ENCODE results near the gene LDLRAD3.

The LDLRAD3 gene

GRCh38 chr11:35962369-35963138, 18.7 kb downstream of the LDLRAD3 start:
- no peak for DNase-seq (ENCODE audit: low spot score)

DNA sequence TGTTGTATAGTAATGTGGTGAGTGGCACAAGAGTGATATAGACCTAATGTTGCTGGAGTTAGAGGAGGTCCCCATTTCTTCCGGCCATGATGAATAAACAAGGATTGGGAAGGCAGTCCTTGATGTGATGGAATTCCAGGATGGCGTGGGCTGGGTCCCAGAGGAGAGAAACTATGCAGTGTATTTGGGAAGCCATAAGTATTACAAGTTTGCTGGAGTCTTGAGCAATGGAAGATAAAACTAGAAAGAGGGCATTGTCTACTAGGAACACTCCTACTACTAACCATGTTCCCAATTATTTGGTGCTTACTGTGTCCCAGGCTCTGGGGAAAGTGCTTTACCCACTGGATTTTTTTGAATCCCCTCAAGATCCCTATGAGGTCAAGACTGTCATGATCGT, 20.0 kb downstream of the LDLRAD3 start:
- no peak for DNase-seq (ENCODE audit: low spot score)

GRCh38 chr11:35964841-35965240, 21.0 kb downstream of the LDLRAD3 start:
- no peak for DNase-seq (ENCODE audit: low spot score)

DNA sequence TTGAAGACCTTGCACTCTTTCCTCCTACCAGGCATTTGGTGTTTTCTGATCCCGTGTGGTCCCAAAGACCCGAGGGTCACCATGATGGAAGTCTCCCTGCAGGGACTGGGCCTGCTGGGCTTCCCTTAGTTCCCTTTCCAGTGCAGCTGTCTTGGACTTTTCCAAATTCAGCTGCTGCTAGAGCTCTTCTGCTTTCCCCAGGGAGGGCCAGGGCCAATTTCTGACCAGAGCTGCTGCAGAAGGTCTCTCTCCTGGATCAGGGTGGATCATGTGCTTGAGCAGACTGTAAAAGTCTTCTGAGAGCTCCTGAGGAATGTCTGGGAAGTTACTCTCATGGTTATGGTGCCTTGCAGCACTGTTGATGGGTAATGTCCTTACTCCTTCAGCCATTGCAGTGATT, 23.2 kb downstream of the LDLRAD3 start:
- no peak for DNase-seq (ENCODE audit: low spot score)

DNA sequence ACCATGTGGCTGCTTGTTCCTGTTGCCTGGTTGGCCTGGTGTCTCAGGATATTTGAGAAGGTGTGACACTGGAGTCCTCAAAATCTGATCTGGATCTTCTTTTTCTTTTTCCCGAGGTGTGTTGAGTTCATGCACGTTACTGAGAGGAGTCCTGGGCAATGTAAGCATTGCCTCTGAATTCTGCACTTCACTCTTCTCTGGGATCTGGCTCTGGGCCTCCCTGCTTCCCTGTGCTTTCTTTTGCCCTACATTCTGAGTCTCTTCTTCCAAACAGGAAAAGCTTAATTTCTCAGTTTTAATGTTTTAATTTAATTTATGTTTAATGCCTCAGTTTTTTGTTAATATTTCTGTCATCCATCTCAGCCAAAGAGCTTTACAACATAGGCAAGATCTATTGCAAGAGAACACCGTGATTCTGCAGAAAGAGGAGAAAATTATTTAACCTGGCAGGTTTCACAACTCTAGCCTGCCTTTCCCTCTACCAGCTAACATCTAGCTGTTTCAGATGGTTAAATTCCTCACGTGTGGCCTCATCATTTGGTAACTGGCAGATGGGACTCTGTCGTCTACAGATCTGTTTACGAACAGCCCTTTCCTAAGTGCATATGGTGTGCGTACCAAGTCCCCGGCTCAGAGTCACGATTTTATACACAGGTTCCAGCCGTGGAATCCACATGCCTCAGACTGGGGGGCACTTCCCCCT, 24.7 kb downstream of the LDLRAD3 start:
- DNase-seq (ENCODE audit: low spot score) = no peak

GRCh38 chr11:35969089-35970042, 25.5 kb downstream of the LDLRAD3 start:
- no peak for DNase-seq (ENCODE audit: low spot score)

DNA sequence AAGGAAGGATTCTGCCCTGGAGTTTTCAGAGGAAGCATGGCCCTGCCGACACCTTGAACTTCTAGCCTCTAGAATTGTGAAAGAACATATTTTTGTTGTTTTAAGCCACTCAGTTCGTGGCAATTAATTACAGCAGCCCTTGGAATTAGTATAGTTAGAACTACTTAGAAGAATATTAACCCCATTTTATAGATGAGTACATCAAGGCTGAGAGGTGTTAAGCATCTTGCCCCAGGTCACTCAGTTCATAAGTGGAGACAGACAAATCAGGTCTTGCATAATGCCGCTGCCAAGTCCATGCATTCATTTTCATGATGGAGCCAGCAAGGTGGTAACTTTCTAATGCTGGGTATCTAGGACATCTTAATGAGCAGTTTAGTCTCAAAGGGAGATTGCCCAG, 26.6 kb downstream of the LDLRAD3 start:
- no peak for DNase-seq (ENCODE audit: low spot score)

DNA sequence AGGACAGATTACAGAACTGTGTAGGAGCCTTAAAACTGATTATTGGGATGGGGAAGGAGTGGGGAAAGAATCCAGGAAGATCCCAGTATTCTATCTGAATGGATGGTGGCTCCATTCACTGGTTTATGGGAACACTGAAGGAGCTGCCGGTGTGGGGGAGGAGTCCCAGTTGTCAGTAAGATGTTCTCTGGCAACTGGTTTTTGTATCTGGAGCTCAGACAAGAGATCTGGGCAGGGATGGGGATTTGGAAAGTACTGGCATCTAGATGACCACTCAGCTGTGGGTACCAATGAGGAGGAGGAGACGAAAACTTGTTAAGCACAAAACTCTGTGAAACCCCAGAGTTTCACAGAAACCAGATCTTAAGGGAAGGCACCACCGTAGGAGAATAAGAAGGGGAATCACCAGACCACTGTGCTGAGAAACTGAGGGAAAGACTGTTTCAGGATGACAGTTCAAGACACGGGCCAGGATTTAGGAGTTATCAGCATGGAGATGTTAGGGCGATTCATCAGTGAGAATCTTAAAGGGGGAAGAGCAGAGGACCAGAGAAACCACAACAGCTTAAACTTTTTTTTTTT, 28.1 kb downstream of the LDLRAD3 start:
- DNase-seq (ENCODE audit: low spot score) = no peak

DNA sequence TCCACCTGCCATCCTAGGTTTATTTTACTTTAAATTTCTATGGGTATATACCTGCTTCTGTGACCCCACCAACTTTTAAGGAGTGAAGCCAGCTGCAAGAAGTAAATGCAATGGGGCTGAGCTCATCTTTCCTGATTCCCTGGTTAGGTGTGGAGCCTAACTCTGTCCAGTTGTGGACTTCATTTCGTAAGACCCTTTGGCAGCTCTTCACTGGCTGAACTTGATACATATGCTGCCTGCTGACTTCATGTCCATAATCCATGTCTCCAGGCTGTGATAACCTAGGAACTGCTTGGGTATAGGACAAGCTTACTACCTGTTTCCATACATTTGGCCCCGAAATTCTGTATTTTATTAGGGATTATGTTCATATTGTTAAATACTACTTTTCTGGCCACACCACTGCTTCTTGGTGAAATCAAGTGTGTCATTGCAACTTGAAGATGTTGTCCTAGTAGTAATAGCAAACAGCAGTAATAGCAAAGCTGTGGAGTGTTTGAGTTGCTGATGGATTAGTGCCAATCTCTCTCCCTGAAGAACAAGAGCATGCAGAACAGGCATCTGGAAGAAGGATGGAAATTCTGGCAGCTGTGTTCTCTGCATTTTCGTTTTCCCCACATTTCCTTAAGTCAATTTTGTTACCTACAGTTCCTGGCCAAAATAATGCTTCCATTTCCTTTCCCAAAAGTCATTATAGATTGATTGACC, 31.2 kb downstream of the LDLRAD3 start:
- DNase-seq (ENCODE audit: low spot score) = no peak

DNA sequence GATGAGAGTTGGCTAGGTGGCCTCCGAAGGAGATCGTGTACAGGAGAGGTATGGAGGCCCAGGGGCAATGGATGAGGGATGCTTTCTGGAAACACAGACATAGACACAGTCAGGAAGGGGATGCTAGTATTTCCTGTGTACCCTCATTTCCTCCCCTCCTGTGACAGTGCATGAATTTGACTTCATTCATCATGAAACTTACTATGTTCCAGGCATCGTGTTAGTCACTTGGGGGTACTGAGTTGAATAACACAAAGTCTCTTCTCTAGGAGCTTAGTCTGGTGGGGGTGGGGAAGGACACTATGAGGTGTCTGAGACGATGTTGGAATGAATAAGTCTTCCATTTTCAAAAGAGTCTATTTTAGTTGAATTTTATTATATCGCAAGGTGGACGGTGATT, 32.6 kb downstream of the LDLRAD3 start:
- no peak for DNase-seq (ENCODE audit: low spot score)

DNA sequence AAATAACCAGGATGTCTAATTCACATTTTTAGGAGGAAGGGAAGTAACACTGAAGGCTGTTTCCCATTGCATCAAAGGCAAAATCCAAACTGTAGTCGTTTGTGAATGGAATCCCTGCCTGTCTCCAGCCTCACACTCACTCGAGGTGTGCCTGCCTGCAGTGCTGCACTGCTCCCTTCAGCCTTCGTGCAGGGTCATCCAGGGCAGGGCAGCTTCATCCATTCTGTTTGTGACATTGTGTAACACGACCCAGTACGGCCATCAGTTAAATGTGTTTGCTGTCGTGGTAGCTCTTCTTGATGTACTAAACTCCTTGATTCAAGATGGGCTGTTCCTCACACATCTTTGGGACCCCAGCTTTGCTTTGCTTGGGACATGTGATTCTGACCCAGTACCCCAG, 34.3 kb downstream of the LDLRAD3 start:
- DNase-seq (ENCODE audit: low spot score) = peak; percentile 16

GRCh38 chr11:35978891-35979290, 35.0 kb downstream of the LDLRAD3 start:
- no peak for DNase-seq (ENCODE audit: low spot score)

- no peak for DNase-seq (ENCODE audit: low spot score)
Measured at GRCh38 chr11:35980686-35981390, 37.0 kb downstream of the LDLRAD3 start.

GRCh38 chr11:35981581-35981980, 37.7 kb downstream of the LDLRAD3 start:
- no peak for DNase-seq (ENCODE audit: low spot score)

GRCh38 chr11:35982061-35982460, 38.2 kb downstream of the LDLRAD3 start:
- no peak for DNase-seq (ENCODE audit: low spot score)

DNA sequence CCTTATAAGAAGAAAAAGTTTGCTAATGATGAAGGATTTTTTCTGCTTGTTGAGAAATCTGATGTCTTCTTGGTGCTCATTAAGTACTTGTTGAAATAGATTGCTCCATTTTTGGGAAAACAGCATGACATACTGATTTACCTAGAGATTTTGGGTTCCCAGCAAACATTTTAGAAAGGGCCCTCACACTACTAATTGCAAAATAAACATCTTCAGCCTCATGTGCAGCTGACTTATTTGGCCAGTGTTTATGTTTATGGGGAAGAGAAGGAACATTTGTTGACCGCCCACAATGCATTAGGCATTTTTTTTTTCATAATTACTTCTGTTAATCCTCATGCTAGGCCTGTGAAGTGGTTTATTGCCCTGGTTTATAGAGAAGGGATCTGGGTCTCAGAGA, 40.1 kb downstream of the LDLRAD3 start:
- DNase-seq (ENCODE audit: low spot score) = no peak

GRCh38 chr11:35986947-35987346, 43.1 kb downstream of the LDLRAD3 start:
- DNase-seq (ENCODE audit: low spot score) = no peak

DNA sequence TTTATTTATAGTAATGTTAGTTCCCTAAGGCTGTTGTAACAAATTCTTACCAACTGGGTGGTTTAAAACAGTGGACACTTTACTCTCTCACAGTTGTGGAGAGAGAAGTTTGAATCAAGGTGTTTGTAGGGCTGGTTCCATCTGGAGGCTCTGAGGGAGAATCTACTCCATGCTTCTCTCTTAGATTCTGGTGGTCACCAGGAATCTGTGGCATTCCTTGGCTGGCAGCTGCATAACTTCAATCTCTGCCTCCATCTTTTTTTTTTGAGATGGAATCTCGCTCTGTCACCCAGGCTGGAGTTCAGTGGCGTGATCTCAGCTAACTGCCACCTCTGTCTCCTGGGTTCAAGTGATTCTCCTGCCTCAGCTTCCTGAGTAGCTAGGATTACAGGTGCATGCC, 46.3 kb downstream of the LDLRAD3 start:
- DNase-seq (ENCODE audit: low spot score) = no peak

- DNase-seq (ENCODE audit: low spot score) = no peak
Measured at GRCh38 chr11:35990816-35991215, 47.0 kb downstream of the LDLRAD3 start.

DNA sequence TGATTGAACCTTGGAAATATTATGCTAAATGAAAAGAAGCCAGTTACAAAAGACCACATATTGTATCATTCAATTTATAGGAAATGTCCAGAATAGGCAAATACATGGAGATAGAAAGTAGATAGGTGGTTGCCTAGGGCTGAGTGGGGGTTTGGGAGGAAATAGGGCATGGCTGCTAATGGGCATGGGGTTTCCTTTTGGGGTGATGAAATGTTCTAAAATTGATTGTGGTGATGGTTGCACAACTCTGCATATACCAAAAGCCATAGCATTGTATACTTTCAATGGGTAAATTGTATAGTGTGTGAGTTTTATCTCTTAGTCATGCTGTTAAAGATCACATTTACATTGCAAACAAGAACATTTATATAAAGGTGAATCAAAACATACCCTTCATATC, 48.7 kb downstream of the LDLRAD3 start:
- DNase-seq (ENCODE audit: low spot score) = no peak

- no peak for DNase-seq (ENCODE audit: low spot score)
Measured at GRCh38 chr11:35994421-35994820, 50.6 kb downstream of the LDLRAD3 start.
